H1 (cell line): ENCODE measurements around the gene TFB1M. TPM values are rescaled to one million over a fixed set of nuclear protein-coding genes. Genes with fewer than 3 reads are reported as not detected.

ENCODE experiments used
- CTCF ChIA-PET: fragments of 300-600 bp; sonication (Branson Sonifier 250); formaldehyde crosslinking; loops from one replicate; lab custom pipeline; 2021; ENCODE audit not compliant: partially characterized antibody; lab: Charles Lee
- POLR2A ChIA-PET: fragments of 300-600 bp; sonication (Branson Sonifier 250); formaldehyde crosslinking; loops from one replicate; lab custom pipeline; 2021; ENCODE audit warnings: inconsistent platforms; ENCODE audit not compliant: partially characterized antibody; lab: Charles Lee
- DNase-seq, 2 experiments: peaks; one replicate each; pipeline versions ENCODE4 v3.0.0 to v3.0.0-alpha.2; 2010 to 2022; ENCODE audit warnings: low spot score in 2 of 2, low read depth in 1 of 2, mixed read lengths in 1 of 2
- FAIRE-seq: peaks from 2 replicates; lab custom pipeline; 2011; peaks lifted over from hg19 to GRCh38; lab: Jason Lieb, UNC
- H2AFZ ChIP-seq: 2 replicates; pipeline ENCODE4 v1.8.1; 2012; ENCODE audit warnings: low read length, inconsistent platforms
- H2AK5ac ChIP-seq: 2 replicates; pipeline ENCODE4 v1.6.1; 2013; ENCODE audit warnings: low read depth, low read length
- H2BK120ac ChIP-seq: replicated peaks from 2 replicates; pipeline ENCODE3; 2013; ENCODE audit warnings: low read depth, low read length, inconsistent platforms
- H2BK12ac ChIP-seq: 2 replicates; pipeline ENCODE4 v1.6.1; 2013; ENCODE audit warnings: low read depth, low read length
- H2BK15ac ChIP-seq: 2 replicates; pipeline ENCODE4 v1.6.1; 2013; ENCODE audit warnings: low read length
- H2BK20ac ChIP-seq: 2 replicates; pipeline ENCODE4 v1.6.1; 2013; ENCODE audit warnings: low read length
- H2BK5ac ChIP-seq: 2 replicates; pipeline ENCODE4 v1.6.1; 2013; ENCODE audit warnings: low read depth, low read length
- H3K14ac ChIP-seq: 2 replicates; pipeline ENCODE4 v1.6.1; 2013; ENCODE audit warnings: inconsistent platforms; ENCODE audit not compliant: insufficient read length
- H3K18ac ChIP-seq: 2 replicates; pipeline ENCODE4 v1.6.1; 2013; ENCODE audit warnings: low read length; ENCODE audit errors: extremely low read depth
- H3K23ac ChIP-seq: 2 replicates; pipeline ENCODE4 v1.6.1; 2013; ENCODE audit warnings: inconsistent platforms; ENCODE audit not compliant: insufficient read length
- H3K23me2 ChIP-seq: 2 replicates; pipeline ENCODE4 v1.6.1; 2013; ENCODE audit warnings: low read depth, low read length
- H3K27ac ChIP-seq: 2 replicates; pipeline ENCODE4 v1.6.1; 2011; ENCODE audit warnings: low read depth, low read length, inconsistent platforms
- H3K27me3 ChIP-seq, 4 experiments: replicated peaks in 1 of 4; 1 replicate in 1 of 4; 2 replicates in 3 of 4; pipeline versions ENCODE4 v1.6.1 to v1.8.1; 2011 to 2013; ENCODE audit warnings: low read length in 3 of 4, mild to moderate bottlenecking in 3 of 4, inconsistent platforms in 2 of 4, mixed read lengths in 2 of 4, moderate library complexity in 1 of 4; ENCODE audit not compliant: control insufficient read depth in 3 of 4, insufficient read depth in 3 of 4; ENCODE audit errors: extremely low read depth in 1 of 4
- H3K36me3 ChIP-seq, 4 experiments: 2 replicates each; pipeline versions ENCODE4 v1.6.1 to v1.8.1; 2011 to 2013; ENCODE audit warnings: mild to moderate bottlenecking in 4 of 4, low read length in 3 of 4, moderate library complexity in 2 of 4, control low read depth in 1 of 4, inconsistent platforms in 1 of 4; ENCODE audit not compliant: insufficient read depth in 4 of 4, control insufficient read depth in 2 of 4
- H3K4ac ChIP-seq: replicated peaks from 2 replicates; pipeline ENCODE3; 2013; ENCODE audit warnings: low read length, low read depth, mixed read lengths, inconsistent platforms; ENCODE audit not compliant: insufficient read length
- H3K4me1 ChIP-seq, 4 experiments: replicated peaks in 1 of 4; 1 replicate in 1 of 4; 2 replicates in 3 of 4; pipeline versions ENCODE4 v1.6.1 to v1.8.1; 2011 to 2013; ENCODE audit warnings: low read length in 3 of 4, inconsistent platforms in 2 of 4, mixed read lengths in 1 of 4; ENCODE audit not compliant: insufficient read depth in 4 of 4, control insufficient read depth in 3 of 4
- H3K4me2 ChIP-seq, 2 experiments: 2 replicates each; pipeline versions ENCODE4 v1.6.1 to v1.8.1; 2011 to 2013; ENCODE audit warnings: low read depth in 2 of 2, low read length in 2 of 2, control low read depth in 1 of 2, inconsistent platforms in 1 of 2, mild to moderate bottlenecking in 1 of 2; ENCODE audit not compliant: insufficient read depth in 1 of 2
- H3K4me3 ChIP-seq, 4 experiments: fragments of 200-600, 300-600 bp in 1 of 4; sonication (generic), shearing (Covaris generic), sonication (Bioruptor Twin) in 1 of 4; 2 replicates each; pipeline versions ENCODE4 v1.5.1 to v1.8.1; 2011 to 2016; ENCODE audit warnings: low read length in 4 of 4, low read depth in 3 of 4, control low read depth in 2 of 4, inconsistent platforms in 2 of 4, mild to moderate bottlenecking in 2 of 4, mixed read lengths in 1 of 4, moderate library complexity in 1 of 4; ENCODE audit not compliant: insufficient read depth in 2 of 4; ENCODE audit errors: extremely low read depth in 1 of 4
- H3K56ac ChIP-seq: replicated peaks from 2 replicates; pipeline ENCODE3; 2013; ENCODE audit warnings: low read depth, mild to moderate bottlenecking, mixed read lengths, low read length, inconsistent platforms; ENCODE audit not compliant: insufficient read length
- H3K79me1 ChIP-seq: 2 replicates; pipeline ENCODE4 v1.6.1; 2013; ENCODE audit warnings: low read depth, low read length, control low read depth
- H3K79me2 ChIP-seq, 2 experiments: 2 replicates each; pipeline versions ENCODE4 v1.6.1 to v1.8.1; 2012 to 2013; ENCODE audit warnings: low read length in 2 of 2, mild to moderate bottlenecking in 2 of 2, inconsistent platforms in 1 of 2; ENCODE audit not compliant: insufficient read depth in 2 of 2, control insufficient read depth in 1 of 2
- H3K9ac ChIP-seq, 4 experiments: replicated peaks in 1 of 4; 1 replicate in 1 of 4; 2 replicates in 3 of 4; pipeline versions ENCODE4 v1.6.1 to v1.8.1; 2011 to 2013; ENCODE audit warnings: low read depth in 3 of 4, low read length in 3 of 4, control low read depth in 2 of 4, mild to moderate bottlenecking in 2 of 4, moderate library complexity in 2 of 4, inconsistent platforms in 1 of 4; ENCODE audit errors: extremely low read depth in 1 of 4
- H3K9me3 ChIP-seq, 2 experiments: 2 replicates each; pipeline versions ENCODE4 v1.6.1 to v1.8.1; 2012 to 2013; ENCODE audit warnings: mild to moderate bottlenecking in 2 of 2, moderate library complexity in 2 of 2, control low read depth in 1 of 2, inconsistent platforms in 1 of 2, low read depth in 1 of 2, low read length in 1 of 2, mixed read lengths in 1 of 2; ENCODE audit not compliant: insufficient read depth in 2 of 2
- H4K20me1 ChIP-seq, 2 experiments: replicated peaks in 1 of 2; 2 replicates each; pipeline versions ENCODE3 to v1.8.1; 2011 to 2013; ENCODE audit warnings: inconsistent platforms in 2 of 2, low read length in 2 of 2, mild to moderate bottlenecking in 1 of 2; ENCODE audit not compliant: insufficient read depth in 2 of 2, control insufficient read depth in 1 of 2
- H4K5ac ChIP-seq: 2 replicates; pipeline ENCODE4 v1.6.1; 2013; ENCODE audit warnings: low read length, low read depth, mixed read lengths, inconsistent platforms; ENCODE audit not compliant: insufficient read length
- H4K8ac ChIP-seq: 2 replicates; pipeline ENCODE4 v1.8.0; 2013; ENCODE audit warnings: mild to moderate bottlenecking, moderate library complexity, low read length, inconsistent platforms; ENCODE audit not compliant: insufficient read depth; ENCODE audit errors: extremely low read depth
- H4K91ac ChIP-seq: replicated peaks from 2 replicates; pipeline ENCODE3; 2013; ENCODE audit warnings: low read length, mixed read lengths, inconsistent platforms; ENCODE audit not compliant: insufficient read length
- SIN3A ChIP-seq, 2 experiments: IDR thresholded peaks in 1 of 2; conservative IDR thresholded peaks in 1 of 2; 2 replicates each; pipeline ENCODE4 v1.6.1; 2011 to 2012; ENCODE audit warnings: low read length in 2 of 2, improper control_type of control experiment in 1 of 2, low read depth in 1 of 2, mild to moderate bottlenecking in 1 of 2
- USF2 ChIP-seq: IDR thresholded peaks from 2 replicates; pipeline ENCODE4 v1.6.1; 2011; ENCODE audit warnings: low read length, improper control_type of control experiment
- WGBS, 2 experiments: shearing (Covaris generic) in 1 of 2; methylation state at CpG; one replicate each; pipeline versions ENCODE4 v1.1.6 to v1.1.7; 2013 to 2015; ENCODE audit warnings: low lambda C conversion rate in 2 of 2, mixed read lengths in 2 of 2, inconsistent platforms in 1 of 2, low coverage in 1 of 2, missing lambda C conversion rate in 1 of 2; ENCODE audit not compliant: insufficient replicate concordance in 2 of 2, insufficient coverage in 1 of 2, insufficient read length in 1 of 2; ENCODE audit errors: extremely low coverage in 1 of 2, missing lambda C conversion rate in 1 of 2; 5-methylcytosine and 5-hydroxymethylcytosine counted together
- polyA plus RNA-seq, 7 experiments: library from polyadenylated mRNA; depleted of rRNA in 3 of 7; stranded (reverse) in 5 of 7; unstranded in 2 of 7; fragments of >200 nt in 5 of 7; fragments of 200-250 nt in 2 of 7; gene quantifications; 1 replicate in 5 of 7; 2 replicates in 1 of 7; 4 replicates in 1 of 7; pipeline versions ENCODE4 v1.2.1 to v1.2.3, GENCODE V29; 2011 to 2013; ENCODE audit warnings: missing spikeins in 2 of 7, mixed read lengths in 2 of 7
- total RNA-seq: library from RNA; stranded (reverse); fragmentation: NEBNext Ultra II Directional; extraction: Animal tissue kit (Norgen Biotek cat#: 25700); gene quantifications from 2 replicates; pipeline ENCODE4 v1.2.1, GENCODE V29; 2021

TFB1M gene
- total and polyA plus RNA-seq, 2 of the 8 experiments (the other 6 are each of a cell fraction or from before 2014, with no cell fraction given): 28.2 to 49.4 TPM

GRCh38 chr6:155330133-155330734 is 15.9 kb upstream of the TFB1M start:
- 89% methylated on average over 6 of the region's 6 CpGs; no CpG with 5 or more reads in 1 of the 2 experiments for WGBS, 2 experiments
- POLR2A ChIA-PET: no interaction called here
- TF ChIP-seq SIN3A (conservative IDR thresholded peaks at IDR 0.05 in 1 of 2, IDR thresholded peaks at IDR 0.05 in 1 of 2; ENCODE audit: low read depth in 1 of 2, low read length in 2 of 2) (no peak), USF2 (no peak)

More at GRCh38 chr6:155330133-155330734, 15.9 kb upstream of the TFB1M start:
- H2AK5ac ChIP-seq: no peak overlapping the region
- H2BK120ac ChIP-seq: no peak overlapping the region
- H2BK5ac ChIP-seq: no peak overlapping the region
- H3K23ac ChIP-seq: no peak overlapping the region
- no peaks in the 10 kb centered on the region for H3K79me2 ChIP-seq
- H3K4me2 ChIP-seq: no peak overlapping the region
- no peak for FAIRE-seq
- no peak overlapping the region for H3K4ac ChIP-seq
- no peak for DNase-seq
- H3K27me3 ChIP-seq: no peaks in the 10 kb centered on the region
- no peaks in the 10 kb centered on the region for H3K9me3 ChIP-seq
- no peak overlapping the region for H4K91ac ChIP-seq
- H3K36me3 ChIP-seq: no peaks in the 10 kb centered on the region
- no peaks in the 10 kb centered on the region for H3K79me1 ChIP-seq
- no peak overlapping the region for H2AFZ ChIP-seq
- H3K4me1 ChIP-seq: no peaks in the 10 kb centered on the region
- no peak overlapping the region for H3K9ac ChIP-seq
- H3K56ac ChIP-seq: no peak overlapping the region
- no peaks in the 10 kb centered on the region for H4K20me1 ChIP-seq
- CTCF ChIA-PET: interaction anchor here (0.6 to 2.5 kb wide), 9 partner anchors 9 to 169 kb away, joined by 3 to 14 read pairs (median 3); no protein-coding TSS in a partner anchor
- H2BK15ac ChIP-seq: no peak overlapping the region
- no peak overlapping the region; the same call in 1 of the 2 replicates for H2BK12ac ChIP-seq
- H3K27ac ChIP-seq: no peak overlapping the region
- H4K5ac ChIP-seq: no peak overlapping the region
- no peak overlapping the region for H3K18ac ChIP-seq
- H4K8ac ChIP-seq: no peak overlapping the region
- no peak overlapping the region for H3K14ac ChIP-seq
- no peak overlapping the region for H3K4me3 ChIP-seq
- no peak overlapping the region for H2BK20ac ChIP-seq
- H3K23me2 ChIP-seq: no peaks in the 10 kb centered on the region; the same call in 1 of the 2 replicates
